Common myeloid progenitor, CD34-positive (primary cell): ENCODE results near the gene CKAP4.

Source experiments
- CTCF ChIA-PET: fragments of 350-600 bp; sonication (Branson Sonifier 250); formaldehyde crosslinking; loops from one replicate; lab custom pipeline; 2021; ENCODE audit warnings: antibody characterized with exemption; lab: Charles Lee
- POLR2A ChIA-PET: fragments of 350-600 bp; sonication (Branson Sonifier 250); formaldehyde crosslinking; loops from one replicate; lab custom pipeline; 2021; ENCODE audit warnings: antibody characterized with exemption; lab: Charles Lee
- DNase-seq, 3 donors: peaks; one replicate each; pipeline versions ENCODE4 v3.0.0 to v3.0.0-alpha.2; 2013
- H3K27ac ChIP-seq, 2 experiments: 1 replicate in 1 of 2; 2 replicates in 1 of 2; pipeline ENCODE4 v1.7.0; 2013; ENCODE audit warnings: inconsistent platforms in 2 of 2, low read length in 2 of 2, mild to moderate bottlenecking in 2 of 2, low read depth in 1 of 2, moderate library complexity in 1 of 2; ENCODE audit not compliant: severe bottlenecking in 2 of 2, insufficient read depth in 1 of 2, poor library complexity in 1 of 2
- H3K27me3 ChIP-seq, 5 experiments: replicated peaks in 2 of 5; 1 replicate in 3 of 5; 2 replicates in 2 of 5; pipeline versions ENCODE4 v1.6.1 to v1.7.0; 2013; ENCODE audit warnings: low read length in 4 of 5, mild to moderate bottlenecking in 2 of 5, moderate library complexity in 2 of 5, inconsistent platforms in 1 of 5; ENCODE audit not compliant: insufficient read depth in 5 of 5, control insufficient read depth in 4 of 5
- H3K36me3 ChIP-seq, 4 experiments: 1 replicate in 2 of 4; 2 replicates in 2 of 4; pipeline versions ENCODE4 v1.6.1 to v1.7.0; 2013; ENCODE audit warnings: low read length in 3 of 4, control low read depth in 1 of 4, mild to moderate bottlenecking in 1 of 4; ENCODE audit not compliant: control insufficient read depth in 4 of 4, insufficient read depth in 4 of 4
- H3K4me1 ChIP-seq, 4 experiments: 1 replicate in 3 of 4; 2 replicates in 1 of 4; pipeline versions ENCODE4 v1.6.1 to v1.7.1; 2013; ENCODE audit warnings: low read length in 3 of 4, mild to moderate bottlenecking in 3 of 4, control low read depth in 1 of 4, inconsistent platforms in 1 of 4, moderate library complexity in 1 of 4; ENCODE audit not compliant: control insufficient read depth in 4 of 4, insufficient read depth in 4 of 4; ENCODE audit errors: control extremely low read depth in 1 of 4
- H3K4me3 ChIP-seq, 7 experiments: 1 replicate in 4 of 7; 2 replicates in 3 of 7; pipeline versions ENCODE4 v1.5.1 to v1.7.0; 2013; ENCODE audit warnings: mild to moderate bottlenecking in 7 of 7, low read length in 6 of 7, moderate library complexity in 6 of 7, inconsistent platforms in 2 of 7, low read depth in 2 of 7, control low read depth in 1 of 7; ENCODE audit not compliant: insufficient read depth in 4 of 7, control insufficient read depth in 1 of 7; ENCODE audit errors: extremely low read depth in 1 of 7
- H3K9me3 ChIP-seq, 5 experiments: 1 replicate in 4 of 5; 2 replicates in 1 of 5; pipeline versions ENCODE4 v1.6.1 to v1.7.1; 2013; ENCODE audit warnings: low read length in 4 of 5, mild to moderate bottlenecking in 2 of 5, inconsistent platforms in 1 of 5, low read depth in 1 of 5, moderate library complexity in 1 of 5; ENCODE audit not compliant: control insufficient read depth in 4 of 5, insufficient read depth in 2 of 5; ENCODE audit errors: control extremely low read depth in 1 of 5
- WGBS: methylation state at CpG from one replicate; pipeline ENCODE4 v1.1.5; 2013; ENCODE audit not compliant: insufficient coverage; 5-methylcytosine and 5-hydroxymethylcytosine counted together

Gene CKAP4

GRCh38 chr12:106254724-106255123 lies 6.9 kb upstream of the CKAP4 start:
- no peaks in the 10 kb centered on the region for H3K36me3 ChIP-seq

DNA sequence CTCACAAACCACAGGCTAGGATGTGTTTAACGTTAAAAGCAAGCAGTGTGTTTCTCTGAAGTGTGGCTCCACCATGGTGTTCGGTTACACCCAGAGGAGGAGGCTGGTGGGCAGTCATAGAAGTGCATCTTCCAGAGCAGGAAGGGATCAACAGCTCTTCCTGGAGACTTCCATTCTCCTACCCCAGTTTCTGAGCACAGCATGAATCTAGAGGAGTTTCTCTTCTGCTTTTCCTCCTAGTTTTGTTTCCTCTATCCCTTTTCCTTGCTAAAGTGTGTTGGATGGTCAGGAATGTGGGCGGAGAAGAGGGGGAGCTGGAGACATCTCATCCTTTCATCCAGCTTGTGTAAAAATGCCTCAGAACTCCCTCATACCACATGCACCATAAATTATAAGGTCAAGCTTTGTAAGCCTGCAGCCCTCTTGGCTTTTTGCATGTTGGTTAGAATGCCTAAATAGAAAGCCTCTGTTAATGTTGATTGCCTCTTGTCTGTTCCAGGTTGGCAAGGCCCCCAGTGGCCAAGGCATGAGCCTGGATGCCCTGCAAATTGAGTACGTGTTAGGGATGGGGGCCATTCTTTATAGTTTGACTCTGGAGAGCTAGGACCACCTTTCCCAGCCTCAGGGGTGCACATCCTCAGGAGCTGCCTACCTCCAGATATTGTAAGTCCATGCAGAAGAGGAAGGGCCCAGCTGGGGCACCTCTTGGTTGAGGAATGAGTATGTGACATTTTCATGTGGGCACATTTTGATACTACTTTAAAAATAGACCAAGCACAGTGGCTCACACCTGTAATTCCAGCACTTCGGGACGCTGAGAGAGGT lies 4.0 kb upstream of the CKAP4 start:
- 98% methylated on average over 4 of the region's 6 CpGs for WGBS

More at GRCh38 chr12:106254724-106255123, 6.9 kb upstream of the CKAP4 start:
- DNase-seq: no peak
- no peak overlapping the region for H3K27ac ChIP-seq
- H3K4me1 ChIP-seq: no peaks in the 10 kb centered on the region
- ChIA-PET CTCF (interaction anchor here (1.2 kb wide), 1 partner anchor 28 kb away, joined by 4 read pairs; no protein-coding TSS in a partner anchor), POLR2A (no interaction called here)
- peaks cover 0 to 2% (median 0%) of the 10 kb centered on the region in 5 experiments for H3K9me3 ChIP-seq
- no peak overlapping the region for H3K4me3 ChIP-seq
- H3K27me3 ChIP-seq: peaks cover 0 to 7% (median 0%) of the 10 kb centered on the region in 5 experiments
- WGBS: 98% methylated on average over 3 of the region's 3 CpGs

DNA sequence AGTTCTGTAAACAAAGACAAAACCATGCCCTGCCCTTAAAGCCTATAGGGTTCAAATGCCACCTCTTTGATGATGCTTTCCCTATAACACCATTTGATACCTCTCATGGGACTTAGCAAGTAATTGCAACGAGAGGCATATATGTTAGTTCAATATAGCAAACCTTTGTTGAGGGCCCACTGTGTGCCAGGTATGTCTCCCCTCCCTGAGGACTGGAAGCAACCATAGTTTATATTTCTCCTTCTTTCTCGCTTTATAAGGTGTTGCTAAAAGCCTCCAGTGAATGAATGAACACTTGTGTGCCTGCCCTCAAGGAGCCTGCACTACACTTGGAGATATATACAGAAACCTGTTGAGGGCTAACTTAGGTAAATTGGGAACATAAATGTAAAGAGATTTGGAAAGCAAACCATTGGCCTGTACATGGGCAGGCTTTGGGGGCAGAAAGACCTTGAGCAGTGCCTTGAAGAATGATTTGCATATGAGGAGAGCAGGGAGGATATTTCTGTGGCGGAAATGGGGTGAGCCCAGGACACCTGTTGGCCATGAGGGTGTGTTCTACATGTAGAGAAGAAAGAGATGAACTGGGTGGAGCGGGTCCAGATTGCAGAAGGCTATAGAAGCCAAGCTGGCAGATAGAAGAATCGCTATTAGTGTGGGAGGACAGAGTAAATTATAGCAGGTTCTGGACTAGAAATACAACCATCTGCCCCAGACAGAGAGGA lies 1.8 kb upstream of the CKAP4 start:
- ChIA-PET POLR2A (interaction anchor here (0.5 kb wide), 1 partner anchor 10 kb away, joined by 3 read pairs; no protein-coding TSS in a partner anchor), CTCF (interaction anchor here (0.7 to 3.0 kb wide), 4 partner anchors 16 to 35 kb away, joined by 3 to 13 read pairs (median 4); no protein-coding TSS in a partner anchor)
- no peaks in the 10 kb centered on the region for H3K36me3 ChIP-seq
- no peak overlapping the region for H3K27ac ChIP-seq
- H3K4me1 ChIP-seq: peaks cover 3 to 23% (median 21%) of the 10 kb centered on the region in 4 experiments
- H3K9me3 ChIP-seq: no peaks in the 10 kb centered on the region
- H3K27me3 ChIP-seq: peaks cover 0 to 29% (median 1%) of the 10 kb centered on the region in 5 experiments
- peak in 1 of 3 donors; percentile 16 for DNase-seq
- no peak overlapping the region for H3K4me3 ChIP-seq
- 94% methylated on average over 5 of the region's 5 CpGs for WGBS

More for the DNA sequence above, 4.0 kb upstream of the CKAP4 start:
- H3K27me3 ChIP-seq: peaks cover 0 to 22% (median 0%) of the 10 kb centered on the region in 5 experiments
- H3K36me3 ChIP-seq: no peaks in the 10 kb centered on the region
- H3K4me3 ChIP-seq: no peak overlapping the region
- CTCF ChIA-PET: interaction anchor here (1.0 to 3.0 kb wide), 4 partner anchors 16 to 31 kb away, joined by 3 to 13 read pairs (median 6); no protein-coding TSS in a partner anchor
- peaks cover 0 to 2% (median 0%) of the 10 kb centered on the region in 5 experiments for H3K9me3 ChIP-seq
- no peak for DNase-seq
- H3K4me1 ChIP-seq: peaks cover 3 to 18% (median 18%) of the 10 kb centered on the region in 4 experiments
- H3K27ac ChIP-seq: no peak overlapping the region
- POLR2A ChIA-PET: interaction anchor here (0.6 kb wide), 1 partner anchor 455 kb away, joined by 3 read pairs; no protein-coding TSS in a partner anchor

DNA sequence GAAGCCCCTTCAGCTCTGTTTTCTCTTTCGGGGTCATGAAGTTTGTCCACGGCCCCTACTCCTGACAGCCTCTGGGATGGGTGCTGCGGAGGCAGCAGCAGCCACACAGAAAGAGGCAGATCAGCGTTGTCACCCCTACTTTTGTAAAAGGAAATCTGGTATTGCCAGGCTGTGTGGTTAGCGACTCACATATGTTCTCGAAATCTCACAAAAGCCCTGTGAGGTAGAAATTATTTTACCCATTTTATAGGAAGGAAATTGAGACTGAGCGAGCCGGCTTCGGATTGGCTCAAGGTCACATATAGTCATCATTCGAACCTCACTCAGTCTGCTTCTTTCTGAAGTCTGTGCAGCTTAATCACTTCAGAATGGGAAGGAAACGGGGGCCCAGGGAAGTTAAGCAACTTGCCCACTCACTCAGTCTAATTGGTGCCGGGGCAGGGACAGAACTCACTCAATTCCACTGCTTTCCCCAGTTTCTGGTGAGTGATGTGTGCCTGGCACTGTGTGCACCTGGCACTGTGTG lies 1.1 kb upstream of the CKAP4 start:
- ChIA-PET CTCF (interaction anchor here (1.6 kb wide), 1 partner anchor 17 kb away, joined by 3 read pairs; no protein-coding TSS in a partner anchor), POLR2A (interaction anchor here (0.5 kb wide), 1 partner anchor 9 kb away, joined by 3 read pairs; no protein-coding TSS in a partner anchor)
- DNase-seq: peak; percentile 38 to 75 (median 71)
- H3K27ac ChIP-seq: peak overlapping the region in 1 of 2 experiments; percentile 58
- peak overlapping the region in 6 of 7 experiments; percentile 46 to 76 (median 64) for H3K4me3 ChIP-seq
- H3K36me3 ChIP-seq: no peaks in the 10 kb centered on the region
- H3K4me1 ChIP-seq: peaks cover 3 to 23% (median 21%) of the 10 kb centered on the region in 4 experiments
- H3K27me3 ChIP-seq: peaks cover 0 to 29% (median 1%) of the 10 kb centered on the region in 5 experiments
- H3K9me3 ChIP-seq: no peaks in the 10 kb centered on the region
- WGBS: 2% methylated on average over 12 of the region's 12 CpGs

DNA sequence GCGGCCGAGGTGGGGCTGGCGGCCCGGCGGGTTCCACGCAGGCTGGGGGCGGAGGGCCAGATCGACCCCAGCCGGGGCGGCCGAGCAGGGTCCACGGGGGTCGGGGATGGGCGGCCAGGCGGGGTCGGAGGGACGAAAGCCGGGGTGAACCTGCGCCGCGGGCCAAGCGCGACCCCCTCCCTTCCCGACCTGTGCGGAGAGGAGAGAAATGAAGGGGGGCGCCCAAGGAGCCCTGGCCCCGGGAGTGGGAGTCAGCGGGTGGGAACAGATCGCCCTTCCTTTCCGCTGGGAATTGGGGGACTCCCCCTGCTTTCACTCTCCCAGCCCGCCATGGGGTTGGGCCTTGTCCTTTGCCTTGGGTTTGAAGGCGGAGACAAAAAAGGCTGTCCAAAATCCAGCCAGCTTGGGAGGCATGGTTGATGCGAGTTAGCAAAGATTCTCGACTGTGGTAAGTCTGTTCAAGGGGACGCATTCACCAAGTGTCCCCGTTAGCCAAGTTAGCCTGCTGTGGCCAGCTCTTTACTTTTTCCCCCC lies 559 bp upstream of the CKAP4 start:
- no peak for DNase-seq
- Histone ChIP-seq H3K27ac (peak overlapping the region in 1 of 2 experiments; percentile 58), H3K27me3 (peaks cover 0 to 26% (median 1%) of the 10 kb centered on the region in 5 experiments), H3K36me3 (no peaks in the 10 kb centered on the region), H3K4me1 (peaks cover 3 to 23% (median 21%) of the 10 kb centered on the region in 4 experiments), H3K9me3 (no peaks in the 10 kb centered on the region), H3K4me3 (peak overlapping the region; percentile 13 to 76 (median 64))
- CTCF ChIA-PET: no interaction called here
- POLR2A ChIA-PET: no interaction called here
- under 1% methylated on average over 17 of the region's 36 CpGs for WGBS

- 6% methylated on average over 67 of the region's 71 CpGs for WGBS
Measured at GRCh38 chr12:106246891-106247673, 738 bp downstream of the CKAP4 start.

More at GRCh38 chr12:106246891-106247673, 738 bp downstream of the CKAP4 start:
- Histone ChIP-seq H3K4me3 (peak overlapping the region; percentile 55 to 75 (median 65)), H3K9me3 (no peaks in the 10 kb centered on the region), H3K36me3 (no peaks in the 10 kb centered on the region), H3K27ac (no peak overlapping the region), H3K27me3 (peaks cover 0 to 26% (median 1%) of the 10 kb centered on the region in 5 experiments), H3K4me1 (peaks cover 3 to 23% (median 21%) of the 10 kb centered on the region in 4 experiments)
- CTCF ChIA-PET: interaction anchor here (0.6 to 0.9 kb wide), 2 partner anchors 47 to 68 kb away, joined by 3 read pairs; no protein-coding TSS in a partner anchor
- POLR2A ChIA-PET: no interaction called here
- peak in 2 of 3 donors; percentile 59 to 78 for DNase-seq
